NCI-H1436 treated with DMSO at 0.1 percent for 48 hours (cell line): Measurements from ENCODE around the gene PRKCE.

Experiments used
- DNase-seq: peaks from one replicate; lab custom pipeline; 2025; lab: John Stamatoyannopoulos, UW

PRKCE gene

GRCh38 chr2:46229134-46230063 lies 577.9 kb downstream of the PRKCE start:
- DNase-seq: no peak

- no peak for DNase-seq
Observed at GRCh38 chr2:46230115-46230571, 578.7 kb downstream of the PRKCE start.

- DNase-seq: no peak
Observed at GRCh38 chr2:46230677-46231425, 579.4 kb downstream of the PRKCE start.

GRCh38 chr2:46231721-46232120 lies 580.2 kb downstream of the PRKCE start:
- DNase-seq: no peak

- no peak for DNase-seq
Observed at GRCh38 chr2:46232860-46233259, 581.4 kb downstream of the PRKCE start.

- no peak for DNase-seq
Observed at GRCh38 chr2:46236006-46236875, 584.8 kb downstream of the PRKCE start.

- DNase-seq: no peak
Observed at GRCh38 chr2:46236876-46237859, 585.7 kb downstream of the PRKCE start.
